Skeletal muscle satellite cell (primary cell): Measurements from ENCODE around the gene MRPL27. TPM values are rescaled to one million over a fixed set of nuclear protein-coding genes. Genes with fewer than 3 reads are reported as not detected.

Source experiments
- H3K27me3 ChIP-seq: 2 replicates; pipeline ENCODE4 v1.7.0; 2013; ENCODE audit warnings: low read length; ENCODE audit not compliant: control insufficient read depth, insufficient read depth
- H3K36me3 ChIP-seq: 2 replicates; pipeline ENCODE4 v1.7.0; 2013; ENCODE audit warnings: mild to moderate bottlenecking, control low read depth, low read length; ENCODE audit not compliant: insufficient read depth
- H3K4me1 ChIP-seq: 2 replicates; pipeline ENCODE4 v1.7.0; 2013; ENCODE audit warnings: low read length; ENCODE audit not compliant: control insufficient read depth, insufficient read depth
- H3K4me2 ChIP-seq: 2 replicates; pipeline ENCODE4 v1.7.0; 2013; ENCODE audit warnings: mild to moderate bottlenecking, low read length
- H3K4me3 ChIP-seq: 2 replicates; pipeline ENCODE4 v1.7.0; 2013; ENCODE audit warnings: low read length
- H3K9ac ChIP-seq: 2 replicates; pipeline ENCODE4 v1.7.0; 2013; ENCODE audit warnings: mild to moderate bottlenecking, low read depth, low read length, moderate library complexity
- H3K9me3 ChIP-seq: replicated peaks from 2 replicates; pipeline ENCODE4 v1.7.0; 2013; ENCODE audit warnings: mild to moderate bottlenecking, control low read depth, low read length
- small RNA-seq: library from RNA; depleted of rRNA; stranded (forward); fragments of <200 nt; gene quantifications from one replicate; pipeline ENCODE3, GENCODE V24; 2012

Gene MRPL27

GRCh38 chr17:50319306-50320004 is 53.5 kb downstream of the MRPL27 start:
- Histone ChIP-seq H3K9me3 (no peaks in the 10 kb centered on the region), H3K9ac (no peak overlapping the region), H3K27me3 (peaks cover 14% of the 10 kb centered on the region), H3K4me2 (no peak overlapping the region), H3K36me3 (no peaks in the 10 kb centered on the region), H3K4me3 (no peak overlapping the region), H3K4me1 (peaks cover 5% of the 10 kb centered on the region)

- peaks cover 7% of the 10 kb centered on the region for H3K4me1 ChIP-seq
- H3K4me3 ChIP-seq, result no peak overlapping the region
- no peaks in the 10 kb centered on the region for H3K9me3 ChIP-seq
- H3K36me3 ChIP-seq, result no peaks in the 10 kb centered on the region
- H3K9ac ChIP-seq, result no peak overlapping the region
- H3K4me2 ChIP-seq, result no peak overlapping the region
- H3K27me3 ChIP-seq, result peaks cover 21% of the 10 kb centered on the region
Measured at GRCh38 chr17:50318501-50319285, 54.3 kb downstream of the MRPL27 start.

Small RNA genes within 50 kb of the gene (small RNA-seq; reads per million reads assigned to genes)
- not detected for gene RF00019
